Neural cell (in vitro differentiated cells): ENCODE data around the gene GSTM3. TPM values are rescaled to one million over a fixed set of nuclear protein-coding genes. Genes with fewer than 3 reads are reported as not detected.

Experiments
- H2AFZ ChIP-seq: fragments of 200-600, 300-800 bp; sonication (generic), shearing (Covaris generic); 2 replicates; pipeline ENCODE4 v1.6.0; 2014; ENCODE audit warnings: low read depth, mild to moderate bottlenecking, antibody characterized with exemption, low read length, moderate library complexity
- H3F3A ChIP-seq: fragments of 200-600 bp; shearing (Covaris generic); 2 replicates; pipeline ENCODE4 v1.6.1; 2016; ENCODE audit warnings: mild to moderate bottlenecking, moderate library complexity, mixed read lengths, antibody characterized with exemption, low read length; ENCODE audit not compliant: insufficient read depth, poor library complexity, severe bottlenecking
- H3K27ac ChIP-seq: fragments of 200-600, 300-800 bp; sonication (generic), shearing (Covaris generic); 2 replicates; pipeline ENCODE4 v1.5.1; 2014; ENCODE audit warnings: mild to moderate bottlenecking, low read length, moderate library complexity
- H3K27me3 ChIP-seq: fragments of 300-800, 200-600 bp; sonication (generic), shearing (Covaris generic); 2 replicates; pipeline ENCODE4 v1.6.0; 2014; ENCODE audit warnings: mild to moderate bottlenecking, low read depth, low read length, moderate library complexity; ENCODE audit not compliant: insufficient read depth
- H3K36me3 ChIP-seq: fragments of 300-800, 200-600 bp; sonication (generic), shearing (Covaris generic); 2 replicates; pipeline ENCODE4 v1.5.1; 2014; ENCODE audit warnings: mild to moderate bottlenecking, antibody characterized with exemption, low read length, moderate library complexity; ENCODE audit not compliant: insufficient read depth
- H3K4me2 ChIP-seq: fragments of 300-800, 200-600 bp; sonication (generic), shearing (Covaris generic); 2 replicates; pipeline ENCODE4 v1.6.0; 2014; ENCODE audit warnings: mild to moderate bottlenecking, low read length
- H3K4me3 ChIP-seq: fragments of 300-800, 200-600 bp; sonication (generic), shearing (Covaris generic); 2 replicates; pipeline ENCODE4 v1.5.1; 2014; ENCODE audit warnings: mild to moderate bottlenecking, low read length, moderate library complexity
- H3K79me2 ChIP-seq: fragments of 200-600 bp; shearing (Covaris generic); replicated peaks from 2 replicates; pipeline ENCODE4 v1.6.0; 2014; ENCODE audit warnings: mild to moderate bottlenecking, low read length, moderate library complexity; ENCODE audit not compliant: insufficient read depth
- H3K9ac ChIP-seq: fragments of 300-800, 200-600 bp; sonication (generic), shearing (Covaris generic); 2 replicates; pipeline ENCODE4 v1.6.1; 2016; ENCODE audit warnings: mild to moderate bottlenecking, low read length, mixed read lengths
- H3K9me2 ChIP-seq: fragments of 200-600 bp; shearing (Covaris generic); 2 replicates; pipeline ENCODE4 v1.6.1; 2016; ENCODE audit warnings: mild to moderate bottlenecking, low read length, mixed read lengths; ENCODE audit not compliant: insufficient read depth
- H3K9me3 ChIP-seq: fragments of 200-600, 300-800 bp; sonication (generic), shearing (Covaris generic); 2 replicates; pipeline ENCODE4 v1.6.1; 2016; ENCODE audit warnings: mild to moderate bottlenecking, mixed run types, low read length, moderate library complexity, mixed read lengths
- H4K20me1 ChIP-seq: fragments of 200-600 bp; shearing (Covaris generic); 2 replicates; pipeline ENCODE4 v1.6.1; 2016; ENCODE audit warnings: mild to moderate bottlenecking, mixed run types; ENCODE audit not compliant: insufficient read depth
- CTCF ChIP-seq: fragments of 450-650 bp; IDR thresholded peaks from 2 replicates; pipeline ENCODE4 v1.5.1; 2014; ENCODE audit warnings: antibody characterized with exemption, mild to moderate bottlenecking, moderate library complexity; ENCODE audit not compliant: poor library complexity, severe bottlenecking
- MXI1 ChIP-seq: fragments of 450-650 bp; conservative IDR thresholded peaks from 2 replicates; pipeline ENCODE4 v1.6.1; 2014; ENCODE audit warnings: antibody characterized with exemption, mild to moderate bottlenecking; ENCODE audit not compliant: poor library complexity, severe bottlenecking
- POLR2AphosphoS5 ChIP-seq: IDR thresholded peaks from 2 replicates; pipeline ENCODE4 v1.6.1; 2012
- REST ChIP-seq: IDR thresholded peaks from 2 replicates; pipeline ENCODE4 v1.6.1; 2012; ENCODE audit warnings: borderline replicate concordance
- SMC3 ChIP-seq: fragments of 450-650 bp; conservative IDR thresholded peaks from 2 replicates; pipeline ENCODE4 v1.6.1; 2014; ENCODE audit warnings: antibody characterized with exemption, mild to moderate bottlenecking, moderate library complexity; ENCODE audit not compliant: poor library complexity
- TAF1 ChIP-seq: IDR thresholded peaks from 2 replicates; pipeline ENCODE4 v1.6.1; 2012; ENCODE audit warnings: low read depth
- polyA plus RNA-seq: library from polyadenylated mRNA; depleted of rRNA; stranded (reverse); fragments of >200 nt; gene quantifications from 2 replicates; pipeline ENCODE4 v1.2.3, GENCODE V29; 2014

The GSTM3 gene
- polyA plus RNA-seq, 1 donor from 2014 or later = 195 TPM

- H3K36me3 ChIP-seq = no peaks in the 10 kb centered on the region
- H3K4me3 ChIP-seq = no peak overlapping the region
- no peak overlapping the region for H3K27ac ChIP-seq
- H2AFZ ChIP-seq = no peak overlapping the region
- no peak overlapping the region for H3K9ac ChIP-seq
- no peaks in the 10 kb centered on the region for H3K79me2 ChIP-seq
- H4K20me1 ChIP-seq = no peaks in the 10 kb centered on the region
- H3K27me3 ChIP-seq = no peaks in the 10 kb centered on the region
- H3K9me2 ChIP-seq = no peaks in the 10 kb centered on the region
- no peak overlapping the region for H3K4me2 ChIP-seq
- TF ChIP-seq POLR2AphosphoS5 (no peak), CTCF (no peak)
- H3K9me3 ChIP-seq = no peaks in the 10 kb centered on the region
- H3F3A ChIP-seq = no peaks in the 10 kb centered on the region
Observed at GRCh38 chr1:109760581-109761226, 19.9 kb upstream of the GSTM3 start.

- H4K20me1 ChIP-seq = no peaks in the 10 kb centered on the region
- H3K9me3 ChIP-seq = no peaks in the 10 kb centered on the region
- no peaks in the 10 kb centered on the region for H3K9me2 ChIP-seq
- no peaks in the 10 kb centered on the region for H3K79me2 ChIP-seq
- H3K36me3 ChIP-seq = no peaks in the 10 kb centered on the region
- H3K27ac ChIP-seq = no peak overlapping the region
- no peak overlapping the region for H3K4me3 ChIP-seq
- H3K27me3 ChIP-seq = no peaks in the 10 kb centered on the region
- no peak overlapping the region for H3K9ac ChIP-seq
- no peaks in the 10 kb centered on the region for H3F3A ChIP-seq
- no peak overlapping the region for H3K4me2 ChIP-seq
- TF ChIP-seq REST (no peak), CTCF (no peak), SMC3 (no peak), MXI1 (no peak), TAF1 (no peak)
- no peak overlapping the region for H2AFZ ChIP-seq
Observed at GRCh38 chr1:109759513-109760334, 18.9 kb upstream of the GSTM3 start.
